Panc1 (cell line): ENCODE results near the gene ZNF32.

Experiments used
- CTCF ChIP-seq: fragments of 450-650 bp; IDR thresholded peaks from 2 replicates; pipeline ENCODE4 v1.5.1; 2017; ENCODE audit warnings: mild to moderate bottlenecking
- POLR2AphosphoS5 ChIP-seq: IDR thresholded peaks from 2 replicates; pipeline ENCODE4 v1.6.1; 2012; ENCODE audit warnings: mild to moderate bottlenecking, low read depth, low read length, moderate library complexity
- REST ChIP-seq, 2 experiments: IDR thresholded peaks; 2 replicates each; pipeline ENCODE4 v1.6.1; 2011 to 2012; ENCODE audit warnings: low read depth in 2 of 2, control low read depth in 1 of 2, low read length in 1 of 2, mild to moderate bottlenecking in 1 of 2, moderate library complexity in 1 of 2; ENCODE audit not compliant: insufficient read depth in 1 of 2
- SIN3A ChIP-seq: IDR thresholded peaks from 2 replicates; pipeline ENCODE4 v1.6.1; 2012; ENCODE audit warnings: low read depth, mild to moderate bottlenecking, low read length, moderate library complexity, borderline replicate concordance; ENCODE audit not compliant: insufficient read depth
- TCF7L2 ChIP-seq: IDR thresholded peaks from 2 replicates; pipeline ENCODE4 v1.6.1; 2011; ENCODE audit warnings: mild to moderate bottlenecking, low read depth, low read length, inconsistent platforms

- TF ChIP-seq CTCF, result no peak
- no peak for TF ChIP-seq REST (IDR thresholded peaks at IDR 0.05; ENCODE audit: insufficient read depth in 1 of 2, low read depth in 2 of 2, low read length in 1 of 2)
- no peak for TF ChIP-seq TCF7L2
- TF ChIP-seq POLR2AphosphoS5, result no peak
- no peak for TF ChIP-seq SIN3A
These were observed 48.3 kb upstream of the ZNF32 start for GRCh38 chr10:43696909-43697483.
